IMR-90 (cell line): ENCODE results near the gene FGFBP2. TPM values are rescaled to one million over a fixed set of nuclear protein-coding genes. Genes with fewer than 3 reads are reported as not detected.

Experiments used
- ATAC-seq: fragments of 200-7000 bp; cut with Tn5 transposase; 2 replicates; pipeline ENCODE4 v1.9.1; 2020; ENCODE audit warnings: low read depth, mild to moderate bottlenecking, moderate library complexity
- BruUV-seq: library from RNA; stranded (reverse); fragments of 400-500 nt; replicated peaks from 2 replicates; lab custom pipeline; 2021; lab: Mats Ljungman, UMichigan
- CTCF ChIA-PET: fragments of 300-600 bp; formaldehyde crosslinking; extraction: SDS; loops from one replicate; lab custom pipeline; 2021; ENCODE audit warnings: antibody characterized with exemption; lab: Yijun Ruan, JAX
- POLR2A ChIA-PET: fragments of 300-600 bp; sonication (Branson Sonifier 250); formaldehyde crosslinking; loops from one replicate; lab custom pipeline; 2022; ENCODE audit warnings: antibody characterized with exemption; ENCODE audit not compliant: unreplicated experiment; lab: Charles Lee
- DNase-seq: peaks from one replicate; pipeline ENCODE4 v3.0.0; 2013
- H2AFZ ChIP-seq: replicated peaks from 2 replicates; pipeline ENCODE3; 2013; ENCODE audit warnings: low read length, mild to moderate bottlenecking; ENCODE audit not compliant: poor library complexity
- H2AK5ac ChIP-seq: 2 replicates; pipeline ENCODE4 v1.6.1; 2013; ENCODE audit warnings: low read depth, low read length, inconsistent platforms
- H2AK9ac ChIP-seq: replicated peaks from 2 replicates; pipeline ENCODE3; 2013; ENCODE audit warnings: mild to moderate bottlenecking, low read depth, low read length, moderate library complexity; ENCODE audit not compliant: poor library complexity
- H2BK120ac ChIP-seq: 2 replicates; pipeline ENCODE4 v1.6.1; 2013; ENCODE audit warnings: low read depth, low read length, inconsistent platforms
- H2BK15ac ChIP-seq: 3 replicates; pipeline ENCODE4 v1.6.1; 2013; ENCODE audit warnings: low read depth, low read length, inconsistent platforms
- H2BK20ac ChIP-seq: 2 replicates; pipeline ENCODE4 v1.6.1; 2013; ENCODE audit warnings: low read depth, mild to moderate bottlenecking, inconsistent platforms, low read length, moderate library complexity
- H2BK5ac ChIP-seq: 2 replicates; pipeline ENCODE4 v1.6.1; 2013; ENCODE audit warnings: mild to moderate bottlenecking, low read depth, low read length, inconsistent platforms; ENCODE audit not compliant: poor library complexity, severe bottlenecking
- H3K14ac ChIP-seq: replicated peaks from 2 replicates; pipeline ENCODE4 v1.6.1; 2013; ENCODE audit warnings: low read depth, low read length, inconsistent platforms
- H3K18ac ChIP-seq: 2 replicates; pipeline ENCODE4 v1.6.1; 2013; ENCODE audit warnings: low read depth, low read length, control low read depth
- H3K23ac ChIP-seq: 2 replicates; pipeline ENCODE4 v1.6.1; 2013; ENCODE audit warnings: low read depth, low read length, inconsistent platforms
- H3K27ac ChIP-seq: 2 replicates; pipeline ENCODE4 v1.5.1; 2013; ENCODE audit warnings: mild to moderate bottlenecking, control low read depth, low read length; ENCODE audit not compliant: insufficient read depth
- H3K27me3 ChIP-seq: 2 replicates; pipeline ENCODE4 v1.6.1; 2013; ENCODE audit warnings: low read length; ENCODE audit not compliant: control insufficient read depth, insufficient read depth
- H3K36me3 ChIP-seq: 2 replicates; pipeline ENCODE4 v1.6.1; 2013; ENCODE audit warnings: low read length, mixed read lengths; ENCODE audit not compliant: control insufficient read depth, insufficient read depth
- H3K4ac ChIP-seq: 2 replicates; pipeline ENCODE4 v1.6.1; 2013; ENCODE audit warnings: low read depth, low read length, inconsistent platforms
- H3K4me1 ChIP-seq: 2 replicates; pipeline ENCODE4 v1.6.1; 2013; ENCODE audit warnings: low read length, mixed read lengths; ENCODE audit not compliant: control insufficient read depth, insufficient read depth
- H3K4me2 ChIP-seq: 2 replicates; pipeline ENCODE4 v1.6.1; 2013; ENCODE audit warnings: low read depth, mild to moderate bottlenecking, control low read depth, low read length, moderate library complexity
- H3K4me3 ChIP-seq: 2 replicates; pipeline ENCODE4 v1.5.1; 2013; ENCODE audit warnings: low read depth, mild to moderate bottlenecking, control low read depth, low read length, moderate library complexity; ENCODE audit not compliant: insufficient read depth
- H3K56ac ChIP-seq: 2 replicates; pipeline ENCODE4 v1.6.1; 2013; ENCODE audit warnings: low read length, inconsistent platforms; ENCODE audit not compliant: insufficient read depth; ENCODE audit errors: extremely low read depth
- H3K79me1 ChIP-seq, 2 experiments: 2 replicates each; pipeline ENCODE4 v1.6.1; 2013; ENCODE audit warnings: low read length in 2 of 2, inconsistent platforms in 1 of 2, low read depth in 1 of 2
- H3K9ac ChIP-seq: 2 replicates; pipeline ENCODE4 v1.6.1; 2013; ENCODE audit warnings: low read depth, low read length, control low read depth
- H3K9me1 ChIP-seq: 2 replicates; pipeline ENCODE4 v1.6.1; 2013; ENCODE audit warnings: low read length, inconsistent platforms; ENCODE audit not compliant: insufficient read depth
- H3K9me3 ChIP-seq: 2 replicates; pipeline ENCODE4 v1.6.1; 2013; ENCODE audit warnings: low read length; ENCODE audit not compliant: control insufficient read depth, insufficient read depth
- H4K20me1 ChIP-seq: 2 replicates; pipeline ENCODE4 v1.6.1; 2013; ENCODE audit warnings: low read length, inconsistent platforms; ENCODE audit not compliant: insufficient read depth
- H4K5ac ChIP-seq: 2 replicates; pipeline ENCODE4 v1.6.1; 2013; ENCODE audit warnings: mild to moderate bottlenecking, low read depth, low read length, control low read depth
- H4K8ac ChIP-seq, 2 experiments: 2 replicates each; pipeline ENCODE4 v1.6.1; 2013; ENCODE audit warnings: low read depth in 2 of 2, low read length in 2 of 2, control low read depth in 1 of 2, inconsistent platforms in 1 of 2
- H4K91ac ChIP-seq: 2 replicates; pipeline ENCODE4 v1.6.1; 2013; ENCODE audit warnings: low read depth, low read length, inconsistent platforms; ENCODE audit not compliant: insufficient read depth
- BHLHE40 ChIP-seq: fragments of 150-350 bp; IDR thresholded peaks from 2 replicates; pipeline ENCODE4 v1.6.1; 2016; ENCODE audit warnings: mild to moderate bottlenecking, low read depth, low read length
- CHD1 ChIP-seq: IDR thresholded peaks from 2 replicates; pipeline ENCODE4 v1.6.1; 2012; ENCODE audit warnings: low read depth, low read length, improper control_type of control experiment
- CTCF ChIP-seq: conservative IDR thresholded peaks from 2 replicates; pipeline ENCODE4 v1.5.1; 2012; ENCODE audit warnings: mild to moderate bottlenecking, low read depth, low read length, improper control_type of control experiment
- MAFK ChIP-seq: IDR thresholded peaks from 2 replicates; pipeline ENCODE4 v1.6.1; 2012; ENCODE audit warnings: low read depth, low read length, improper control_type of control experiment
- MAZ ChIP-seq: IDR thresholded peaks from 2 replicates; pipeline ENCODE4 v1.6.1; 2012; ENCODE audit warnings: low read depth, mild to moderate bottlenecking, low read length, improper control_type of control experiment, moderate library complexity, borderline replicate concordance
- POLR2A ChIP-seq: IDR thresholded peaks from 2 replicates; pipeline ENCODE4 v1.6.1; 2012; ENCODE audit warnings: mild to moderate bottlenecking, low read depth, low read length
- RAD21 ChIP-seq: IDR thresholded peaks from 2 replicates; pipeline ENCODE4 v1.6.1; 2012; ENCODE audit warnings: low read length, improper control_type of control experiment
- RFX5 ChIP-seq: IDR thresholded peaks from 2 replicates; pipeline ENCODE4 v1.8.0; 2012; ENCODE audit warnings: low read depth, mild to moderate bottlenecking, low read length, moderate library complexity
- SMC3 ChIP-seq: fragments of 150-350 bp; IDR thresholded peaks from 2 replicates; pipeline ENCODE4 v1.6.1; 2016; ENCODE audit warnings: low read depth, mild to moderate bottlenecking, antibody characterized with exemption, low read length, moderate library complexity
- USF2 ChIP-seq: fragments of 150-350 bp; IDR thresholded peaks from 2 replicates; pipeline ENCODE4 v1.6.1; 2017; ENCODE audit warnings: mild to moderate bottlenecking, antibody characterized with exemption, low read length, low read depth
- WGBS, 2 experiments: methylation state at CpG; one replicate each; pipeline versions ENCODE4 v1.1.5 to v1.1.7; 2013; ENCODE audit warnings: missing lambda C conversion rate in 2 of 2; ENCODE audit not compliant: insufficient read length in 1 of 2; ENCODE audit errors: extremely low coverage in 2 of 2; 5-methylcytosine and 5-hydroxymethylcytosine counted together
- dilution Hi-C: fragments of 300-500 bp; cut with HindIII; formaldehyde crosslinking; loops from one replicate; pipeline ENCODE4 v1.14.3; 2018; ENCODE audit warnings: low sequenced_read_pairs; ENCODE audit not compliant: unreplicated experiment
- in situ Hi-C: fragments of 300-500 bp; cut with MboI; formaldehyde crosslinking; loops from 3 replicates; pipeline ENCODE4 v1.14.3; 2019; ENCODE audit warnings: low sequenced_read_pairs, inconsistent platforms, mixed read lengths
- intact Hi-C: fragments of 100-400 bp; cut with micrococcal nuclease; formaldehyde crosslinking; loops from 2 replicates; pipeline ENCODE4 v1.10.0; 2022
- polyA plus RNA-seq, 3 experiments: library from polyadenylated mRNA; depleted of rRNA; stranded (reverse); fragments of >200 nt; gene quantifications; 2 replicates each; pipeline ENCODE4 v1.2.3, GENCODE V29; 2012; ENCODE audit warnings: low replicate concordance in 1 of 3
- total RNA-seq: library from RNA; depleted of rRNA; stranded (reverse); fragments of >200 nt; gene quantifications from 2 replicates; pipeline ENCODE4 v1.2.3, GENCODE V29; 2012
- TF ChIP-seq, protein P1 (sequence below): fragments of 150-350 bp; IDR thresholded peaks from 2 replicates; pipeline ENCODE4 v1.6.1; 2016; ENCODE audit warnings: low read depth, mild to moderate bottlenecking, low read length, moderate library complexity, borderline replicate concordance

FGFBP2 gene
- total and polyA plus RNA-seq, 2 of the 4 experiments (the other 2 are of a cell fraction) = not detected

DNA sequence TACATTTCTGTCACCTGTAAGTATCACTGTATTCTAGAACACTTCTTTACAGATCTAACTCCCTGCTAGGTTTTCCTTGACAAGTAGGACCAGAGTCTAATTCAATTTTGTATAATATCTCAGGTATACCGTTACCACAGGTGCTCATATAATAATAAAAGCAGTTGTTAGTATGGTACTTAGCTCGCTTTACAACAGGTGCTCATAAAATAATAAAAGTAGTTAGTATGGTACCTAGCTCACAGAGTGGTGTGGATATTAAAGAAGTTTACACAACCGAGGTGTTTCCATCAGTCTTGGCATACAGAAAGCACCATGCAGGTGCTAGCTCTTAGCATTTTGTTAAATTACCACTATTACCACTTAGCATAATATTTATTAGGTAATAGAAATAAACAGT lies 32.9 kb upstream of the FGFBP2 start:
- DNase-seq (no peak), ATAC-seq (no peak)
- no peak overlapping the region for H3K4me2 ChIP-seq
- H3K23ac ChIP-seq = no peak overlapping the region
- no peak overlapping the region for H3K27ac ChIP-seq
- CTCF ChIA-PET = interaction anchor here (0.5 to 1.3 kb wide), 2 partner anchors 113 to 133 kb away, joined by 3 read pairs; no protein-coding TSS in a partner anchor
- H2BK120ac ChIP-seq = no peak overlapping the region
- no peak overlapping the region for H2BK5ac ChIP-seq
- no peaks in the 10 kb centered on the region for H3K9me3 ChIP-seq
- no peaks in the 10 kb centered on the region for H4K20me1 ChIP-seq
- no peak overlapping the region for H2AK9ac ChIP-seq
- in situ Hi-C loops = loop anchor here (5.0 kb wide), 1 partner anchor 189 kb away; no protein-coding TSS in a partner anchor
- no CpG with 5 or more reads among the region's 3 CpGs for WGBS, 2 experiments
- no peak overlapping the region for H3K4ac ChIP-seq
- H2BK20ac ChIP-seq = no peak overlapping the region
- dilution Hi-C loops = no loop called here
- H3K36me3 ChIP-seq = no peaks in the 10 kb centered on the region
- no peak overlapping the region for H3K18ac ChIP-seq
- H4K8ac ChIP-seq = no peak overlapping the region
- H3K27me3 ChIP-seq = peaks cover 17% of the 10 kb centered on the region
- H4K5ac ChIP-seq = no peak overlapping the region
- H3K4me3 ChIP-seq = no peak overlapping the region
- no peaks in the 10 kb centered on the region for H3K79me1 ChIP-seq
- H2AFZ ChIP-seq = no peak overlapping the region
- H3K9ac ChIP-seq = no peak overlapping the region
- no peak overlapping the region for H3K56ac ChIP-seq
- no TSS peak for BruUV-seq
- H2BK15ac ChIP-seq = no peak overlapping the region
- H3K14ac ChIP-seq = no peak overlapping the region
- H2AK5ac ChIP-seq = no peak overlapping the region
- intact Hi-C loops = no loop called here
- no peaks in the 10 kb centered on the region for H3K9me1 ChIP-seq
- POLR2A ChIA-PET = interaction anchor here (0.6 kb wide), 1 partner anchor 195 kb away, joined by 3 read pairs; no protein-coding TSS in a partner anchor
- no peaks in the 10 kb centered on the region for H3K4me1 ChIP-seq
- H4K91ac ChIP-seq = no peak overlapping the region
- TF ChIP-seq BHLHE40 (no peak), CHD1 (no peak), RFX5 (no peak), CTCF (no peak), MAFK (no peak), RAD21 (no peak), POLR2A (no peak), USF2 (no peak), MAZ (no peak), SMC3 (no peak)
- TF ChIP-seq, protein P1, sequence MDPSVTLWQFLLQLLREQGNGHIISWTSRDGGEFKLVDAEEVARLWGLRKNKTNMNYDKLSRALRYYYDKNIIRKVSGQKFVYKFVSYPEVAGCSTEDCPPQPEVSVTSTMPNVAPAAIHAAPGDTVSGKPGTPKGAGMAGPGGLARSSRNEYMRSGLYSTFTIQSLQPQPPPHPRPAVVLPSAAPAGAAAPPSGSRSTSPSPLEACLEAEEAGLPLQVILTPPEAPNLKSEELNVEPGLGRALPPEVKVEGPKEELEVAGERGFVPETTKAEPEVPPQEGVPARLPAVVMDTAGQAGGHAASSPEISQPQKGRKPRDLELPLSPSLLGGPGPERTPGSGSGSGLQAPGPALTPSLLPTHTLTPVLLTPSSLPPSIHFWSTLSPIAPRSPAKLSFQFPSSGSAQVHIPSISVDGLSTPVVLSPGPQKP = no peak
